Heart right ventricle (tissue), 16 donors: ENCODE measurements around the gene C2CD4A. TPM values are rescaled to one million over a fixed set of nuclear protein-coding genes. Genes with fewer than 3 reads are reported as not detected.

ENCODE experiments used
- ATAC-seq, 8 donors: fragments of 200-7000 bp; cut with Tn5 transposase; one replicate each; pipeline ENCODE4 v1.9.1; 2020; ENCODE audit warnings: mild to moderate bottlenecking in 8 of 8, moderate library complexity in 8 of 8, moderate number of reproducible peaks in 1 of 8
- DNase-seq, 2 donors: peaks; one replicate each; pipeline ENCODE4 v3.0.0-alpha.2; 2020
- H3K27ac ChIP-seq, 10 donors: fragments of 200-600 bp; sonication (generic) in 2 of 10; one replicate each; pipeline versions ENCODE4 v1.5.0 to v1.8.0; 2020 to 2022; ENCODE audit warnings: mild to moderate bottlenecking in 3 of 10
- H3K27me3 ChIP-seq, 7 donors: fragments of 200-600 bp; one replicate each; pipeline ENCODE4 v1.8.0; 2021 to 2022; ENCODE audit warnings: mild to moderate bottlenecking in 2 of 7
- H3K36me3 ChIP-seq, 9 donors: fragments of 200-600 bp; sonication (generic) in 1 of 9; one replicate each; pipeline versions ENCODE4 v1.5.0 to v1.8.0; 2020 to 2022; ENCODE audit warnings: mild to moderate bottlenecking in 2 of 9
- H3K4me1 ChIP-seq, 9 donors: fragments of 200-600 bp; sonication (generic) in 1 of 9; one replicate each; pipeline versions ENCODE4 v1.5.0 to v1.8.0; 2020 to 2022; ENCODE audit warnings: mild to moderate bottlenecking in 4 of 9
- H3K4me3 ChIP-seq, 10 donors: fragments of 200-600 bp; sonication (generic) in 2 of 10; one replicate each; pipeline versions ENCODE4 v1.5.0 to v1.8.0; 2020 to 2022; ENCODE audit warnings: mild to moderate bottlenecking in 7 of 10, moderate library complexity in 2 of 10
- H3K9me3 ChIP-seq, 11 donors: fragments of 200-600 bp in 10 of 11; sonication (generic) in 2 of 11; one replicate each; pipeline versions ENCODE4 v1.5.0 to v1.8.0; 2013 to 2022; ENCODE audit warnings: mild to moderate bottlenecking in 2 of 11, control low read depth in 1 of 11, moderate library complexity in 1 of 11
- WGBS, 2 donors: extraction: QIAGEN DNeasy Blood & Tissue Kit; methylation state at CpG; one replicate each; pipeline ENCODE4 v1.1.7; 2013; ENCODE audit warnings: inconsistent platforms in 1 of 2; 5-methylcytosine and 5-hydroxymethylcytosine counted together
- intact Hi-C, 10 donors: fragments of 100-400 bp; cut with DNase I; formaldehyde crosslinking; loops; one replicate each; pipeline versions ENCODE4 v1.11.1 to v1.14.2; 2022
- polyA plus RNA-seq, 2 donors: library from polyadenylated mRNA; stranded (reverse); fragments of 200-250 nt; gene quantifications; one replicate each; pipeline ENCODE4 v1.2.3, GENCODE V29; 2013
- total RNA-seq, 10 donors: library from RNA; stranded (reverse); fragmentation: NEBNext Ultra II Directional in 3 of 10; extraction: Animal tissue kit (Norgen Biotek cat#: 25700) in 3 of 10; gene quantifications; one replicate each; pipeline versions ENCODE4 v1.2.1 to v1.2.4, GENCODE V29; 2021 to 2023
- TF ChIP-seq, protein P1 (sequence below), 9 donors: fragments of 200-600 bp; sonication (generic) in 2 of 9; IDR thresholded peaks; one replicate each; pipeline versions ENCODE4 v1.5.0 to v1.8.0; 2021 to 2022; ENCODE audit warnings: antibody characterized with exemption in 9 of 9, mild to moderate bottlenecking in 5 of 9, moderate library complexity in 1 of 9
- donor health status: Arrhythmogenic right ventricular cardiomyopathy.
- donor health status: ischemic (EF 13 %, LVEDD 7.1; RV severe dilation, severe dysfunction).
- donor health status: healthy with polysubstance abuse.
- donor health status: DM: no; HTN: yes; CAD: no.
- donor health status: DM: no; HTN: no; CAD: no.
- donor health status: ischemic (EF 25% LVEDD 6.9; RV normal size, moderate dysfunction).
- donor health status: ischemic (EF 25% LVEDD 5.7; RV mildly dilated, moderate dysfunction).
- donor health status: healthy.
- donor health status: DM: yes; HTN: yes; CAD: no.
- donor health status: Ischemic cardiomyopathy.
- donor health status: ischemic (EF 35%, LVEDD 5.7; RV mildly dilated, moderate dysfunction).
- donor health status: nonischemic (EF 11% LVEDD 7.7; RV severe dilation, severe dysfunction).
- donor health status: DM: yes; HTN: yes; CAD: no.
- donor health status: PGD.
- donor health status: ischemic (EF 29% LVEDD 5.4; RV normal size, mild dysfunction).
- donor health status: nonischemic (EF 23%, LVEDD 6.1; RV moderate dilation, normal function).

The C2CD4A gene
- total and polyA plus RNA-seq, 12 donors = 0.01 to 0.25 TPM; not detected in 10

DNA sequence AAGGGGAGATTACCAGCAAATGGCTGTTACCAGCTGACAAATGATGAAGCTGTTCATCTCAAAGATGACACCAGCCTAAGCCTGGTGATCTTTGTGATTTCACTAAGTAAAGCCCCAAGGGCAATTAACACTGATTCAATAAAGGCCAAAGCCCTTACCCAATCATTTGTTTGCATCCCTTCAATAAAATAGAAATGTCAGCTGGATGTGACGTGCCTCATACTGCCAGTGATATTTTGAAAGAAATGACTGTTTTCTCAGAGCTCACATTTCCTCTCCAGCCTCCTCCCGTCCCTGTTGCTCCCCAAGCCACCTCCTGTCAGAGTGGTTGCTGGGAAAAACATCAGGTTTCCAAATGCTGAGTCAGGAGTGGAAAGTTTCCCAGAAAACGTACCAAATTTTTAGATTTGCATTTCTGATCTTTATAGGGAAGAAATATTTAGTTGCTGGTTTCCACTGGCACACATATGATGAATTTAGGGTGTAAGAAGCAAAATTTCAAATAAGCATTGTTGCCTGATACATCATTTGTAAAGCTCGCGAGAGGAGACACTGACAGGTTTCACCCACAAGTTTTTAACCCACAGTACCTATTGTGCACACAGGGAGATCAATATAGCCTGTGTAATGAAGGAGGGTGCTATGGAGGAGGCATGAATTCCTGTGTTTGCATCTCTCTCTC, 21.0 kb downstream of the C2CD4A start:
- no peaks in the 10 kb centered on the region for H3K9me3 ChIP-seq
- H3K27ac ChIP-seq = peak overlapping the region in 3 of 10 donors; percentile 0 to 36 (median 25)
- peak in 5 of 8 donors; percentile 49 to 79 (median 69) for ATAC-seq
- DNase-seq = peak in 1 of 2 donors; percentile 23
- WGBS, 2 donors = 46 to 54% methylated on average over 5 of the region's 5 CpGs
- no peak overlapping the region for H3K4me3 ChIP-seq
- intact Hi-C loops = no loop called here
- no peaks in the 10 kb centered on the region for H3K36me3 ChIP-seq
- peaks cover 0 to 12% (median 5%) of the 10 kb centered on the region in 9 donors for H3K4me1 ChIP-seq
- H3K27me3 ChIP-seq = no peaks in the 10 kb centered on the region
- TF ChIP-seq, protein P1, sequence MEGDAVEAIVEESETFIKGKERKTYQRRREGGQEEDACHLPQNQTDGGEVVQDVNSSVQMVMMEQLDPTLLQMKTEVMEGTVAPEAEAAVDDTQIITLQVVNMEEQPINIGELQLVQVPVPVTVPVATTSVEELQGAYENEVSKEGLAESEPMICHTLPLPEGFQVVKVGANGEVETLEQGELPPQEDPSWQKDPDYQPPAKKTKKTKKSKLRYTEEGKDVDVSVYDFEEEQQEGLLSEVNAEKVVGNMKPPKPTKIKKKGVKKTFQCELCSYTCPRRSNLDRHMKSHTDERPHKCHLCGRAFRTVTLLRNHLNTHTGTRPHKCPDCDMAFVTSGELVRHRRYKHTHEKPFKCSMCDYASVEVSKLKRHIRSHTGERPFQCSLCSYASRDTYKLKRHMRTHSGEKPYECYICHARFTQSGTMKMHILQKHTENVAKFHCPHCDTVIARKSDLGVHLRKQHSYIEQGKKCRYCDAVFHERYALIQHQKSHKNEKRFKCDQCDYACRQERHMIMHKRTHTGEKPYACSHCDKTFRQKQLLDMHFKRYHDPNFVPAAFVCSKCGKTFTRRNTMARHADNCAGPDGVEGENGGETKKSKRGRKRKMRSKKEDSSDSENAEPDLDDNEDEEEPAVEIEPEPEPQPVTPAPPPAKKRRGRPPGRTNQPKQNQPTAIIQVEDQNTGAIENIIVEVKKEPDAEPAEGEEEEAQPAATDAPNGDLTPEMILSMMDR (IDR thresholded peaks at IDR 0.05) = no peak

DNA sequence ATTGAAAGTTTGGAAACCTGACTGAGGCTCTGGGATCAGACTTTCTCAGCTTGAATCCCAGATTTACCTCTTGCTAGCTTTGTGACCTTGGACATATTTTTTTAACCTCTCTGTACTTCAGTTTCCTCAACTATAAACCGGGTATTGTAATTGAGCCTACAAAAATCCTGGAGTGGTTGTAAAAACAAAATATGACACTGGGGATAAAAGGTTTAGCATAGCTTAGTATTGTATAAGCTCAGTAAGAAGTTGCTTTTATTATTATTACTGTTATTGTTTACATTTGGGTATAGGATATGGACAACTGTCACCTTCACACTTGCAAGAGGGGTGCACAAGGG, 21.5 kb downstream of the C2CD4A start:
- WGBS, 2 donors = 59 to 62% methylated on average over 1 of the region's 1 CpG
- H3K9me3 ChIP-seq = no peaks in the 10 kb centered on the region
- peak overlapping the region in 1 of 10 donors; percentile 36 for H3K27ac ChIP-seq
- intact Hi-C loops = no loop called here
- no peaks in the 10 kb centered on the region for H3K27me3 ChIP-seq
- H3K36me3 ChIP-seq = no peaks in the 10 kb centered on the region
- TF ChIP-seq, protein P1 (IDR thresholded peaks at IDR 0.05) = no peak
- ATAC-seq = no peak
- DNase-seq = no peak
- peaks cover 0 to 12% (median 5%) of the 10 kb centered on the region in 9 donors for H3K4me1 ChIP-seq
- H3K4me3 ChIP-seq = no peak overlapping the region

DNA sequence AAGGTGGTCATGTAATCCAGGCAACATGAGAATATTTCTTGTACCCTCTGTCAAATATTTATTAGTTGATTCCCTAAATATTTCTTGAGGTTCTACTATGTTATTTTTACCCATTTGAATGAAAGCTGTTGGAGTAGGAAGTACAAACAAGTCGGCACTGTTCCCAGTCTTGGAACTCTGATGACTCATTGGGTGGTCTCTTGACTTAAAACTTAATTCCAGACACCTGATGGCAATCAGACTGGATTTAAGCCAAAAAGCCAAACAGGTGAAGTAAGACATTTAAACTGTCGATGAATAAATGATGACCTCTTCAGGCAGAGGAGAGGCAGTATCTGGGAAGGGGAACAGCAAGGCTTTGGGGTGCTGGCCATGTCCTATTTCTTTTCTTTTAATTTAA, 22.8 kb downstream of the C2CD4A start:
- ATAC-seq (no peak), DNase-seq (no peak)
- TF ChIP-seq, protein P1 (IDR thresholded peaks at IDR 0.05) = no peak
- H3K36me3 ChIP-seq = no peaks in the 10 kb centered on the region
- H3K4me1 ChIP-seq = peaks cover 0 to 12% (median 5%) of the 10 kb centered on the region in 9 donors
- intact Hi-C loops = loop anchor here in 1 of 10 donors (10.0 kb wide), 1 partner anchor 165 kb away; no protein-coding TSS in a partner anchor
- 48 to 63% methylated on average over 2 of the region's 2 CpGs for WGBS, 2 donors
- H3K27ac ChIP-seq = no peak overlapping the region
- no peak overlapping the region for H3K4me3 ChIP-seq
- H3K27me3 ChIP-seq = no peaks in the 10 kb centered on the region
- no peaks in the 10 kb centered on the region for H3K9me3 ChIP-seq

DNA sequence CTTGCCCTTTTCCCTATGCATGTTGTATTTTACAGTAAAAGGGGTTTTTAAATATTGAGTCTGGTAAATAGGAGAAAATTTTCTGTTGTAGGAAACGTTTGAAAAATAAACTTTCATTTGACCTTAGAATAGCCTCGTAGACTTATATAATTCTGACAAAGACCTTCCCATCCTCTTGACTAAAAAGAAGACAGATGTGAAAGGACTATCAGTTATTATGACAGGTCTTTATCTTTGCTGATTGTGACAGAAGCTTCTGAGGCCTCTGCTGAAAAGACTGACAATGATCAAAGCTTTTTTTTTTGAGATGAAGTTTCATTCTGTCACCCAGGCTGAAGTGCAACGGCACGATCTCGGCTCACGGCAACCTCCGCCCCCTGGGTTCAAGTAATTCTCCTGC, 24.2 kb downstream of the C2CD4A start:
- WGBS, 2 donors = 74 to 78% methylated on average over 7 of the region's 7 CpGs
- TF ChIP-seq, protein P1 (IDR thresholded peaks at IDR 0.05) = no peak
- Histone ChIP-seq H3K9me3 (no peaks in the 10 kb centered on the region), H3K4me3 (no peak overlapping the region), H3K27me3 (no peaks in the 10 kb centered on the region), H3K36me3 (no peaks in the 10 kb centered on the region), H3K27ac (no peak overlapping the region), H3K4me1 (peaks cover 0 to 12% (median 5%) of the 10 kb centered on the region in 9 donors)
- no peak for ATAC-seq
- no peak for DNase-seq
- intact Hi-C loops = loop anchor here in 1 of 10 donors (10.0 kb wide), 1 partner anchor 164 kb away; no protein-coding TSS in a partner anchor
